Endothelial cell of umbilical vein (primary cell): ENCODE data around the gene CD8B2.

Experiments
- CTCF ChIP-seq, 2 donors: IDR thresholded peaks; 1 replicate in 1 of 2; 2 replicates in 1 of 2; pipeline ENCODE4 v1.5.1; 2011; ENCODE audit warnings: low read length in 2 of 2, mild to moderate bottlenecking in 2 of 2, moderate library complexity in 2 of 2, control low read depth in 1 of 2, inconsistent platforms in 1 of 2, low read depth in 1 of 2; ENCODE audit not compliant: insufficient read depth in 1 of 2; ENCODE audit errors: extremely low read depth in 1 of 2
- EZH2 ChIP-seq: IDR thresholded peaks from 2 replicates; pipeline ENCODE4 v1.6.1; 2012; ENCODE audit warnings: borderline replicate concordance, low read depth, mild to moderate bottlenecking, moderate library complexity, low read length, inconsistent platforms; ENCODE audit not compliant: severe bottlenecking
- FOS ChIP-seq: IDR thresholded peaks from 2 replicates; pipeline ENCODE4 v1.6.1; 2011; ENCODE audit warnings: mild to moderate bottlenecking, low read length, moderate library complexity, borderline replicate concordance; ENCODE audit not compliant: insufficient read depth
- GATA2 ChIP-seq: IDR thresholded peaks from 2 replicates; pipeline ENCODE4 v1.7.0; 2011; ENCODE audit warnings: low read depth, mild to moderate bottlenecking, moderate library complexity, mixed read lengths, low read length; ENCODE audit not compliant: insufficient read length, insufficient read depth
- JUN ChIP-seq: IDR thresholded peaks from 2 replicates; pipeline ENCODE4 v1.6.1; 2011; ENCODE audit warnings: borderline replicate concordance, low read depth; ENCODE audit not compliant: insufficient read length, insufficient read depth
- MAX ChIP-seq: IDR thresholded peaks from 2 replicates; pipeline ENCODE4 v1.6.1; 2011; ENCODE audit not compliant: insufficient read depth, insufficient read length
- MYC ChIP-seq: IDR thresholded peaks from one replicate; pipeline ENCODE4 v1.6.1; 2011; ENCODE audit warnings: mild to moderate bottlenecking, low read depth, low read length
- POLR2A ChIP-seq: IDR thresholded peaks from 2 replicates; pipeline ENCODE4 v1.6.1; 2012; ENCODE audit warnings: low read depth, mild to moderate bottlenecking, control low read depth, low read length
- POLR2AphosphoS5 ChIP-seq: IDR thresholded peaks from 2 replicates; pipeline ENCODE4 v1.6.1; 2012; ENCODE audit warnings: low read depth, mild to moderate bottlenecking, control low read depth, low read length, moderate library complexity; ENCODE audit not compliant: insufficient read depth

- TF ChIP-seq EZH2 (no peak), CTCF (IDR thresholded peaks at IDR 0.05; ENCODE audit: extremely low read depth in 1 of 2, insufficient read depth in 1 of 2, low read depth in 1 of 2, low read length in 2 of 2) (no peak), POLR2AphosphoS5 (no peak), POLR2A (no peak), MYC (no peak), MAX (no peak), GATA2 (no peak), JUN (no peak), FOS (no peak)
These were observed 64.4 kb downstream of the CD8B2 start for GRCh38 chr2:106551417-106552130.
